Central memory CD8-positive, alpha-beta T cell (primary cell): ENCODE data around the gene CHD5.
"Not testable (repeated sequence)": the region's sequence is repeated elsewhere in the genome, so short reads cannot be mapped to it uniquely, and the experiment has no call there.

ENCODE experiments used
- ATAC-seq: fragments of 150-1000 bp; cut with Tn5 transposase; replicated peaks from 2 replicates; pipeline ENCODE4 v1.10.0; 2022; ENCODE audit warnings: mild to moderate bottlenecking, moderate FRiP score, moderate number of reproducible peaks; ENCODE audit not compliant: poor library complexity, severe bottlenecking; ENCODE audit errors: extremely low read depth
- DNase-seq, 2 donors: peaks; one replicate each; pipeline ENCODE4 v3.0.0; 2021; ENCODE audit warnings: low spot score in 2 of 2
- H3K27ac Mint-ChIP-seq: one replicate; pipeline ENCODE4 v1.8.0; 2022; ENCODE audit warnings: low read depth, mild to moderate bottlenecking, moderate library complexity, mixed read lengths
- H3K27me3 Mint-ChIP-seq: one replicate; pipeline ENCODE4 v1.8.0; 2022; ENCODE audit warnings: mixed read lengths
- H3K36me3 Mint-ChIP-seq: one replicate; pipeline ENCODE4 v1.8.0; 2022; ENCODE audit warnings: mild to moderate bottlenecking, moderate library complexity, mixed read lengths; ENCODE audit not compliant: insufficient read depth
- H3K4me1 Mint-ChIP-seq: one replicate; pipeline ENCODE4 v1.8.0; 2022; ENCODE audit warnings: mixed read lengths
- H3K4me3 Mint-ChIP-seq: one replicate; pipeline ENCODE4 v1.8.0; 2022; ENCODE audit warnings: mild to moderate bottlenecking, moderate library complexity, mixed read lengths
- H3K9me3 Mint-ChIP-seq: one replicate; pipeline ENCODE4 v1.8.0; 2022; ENCODE audit warnings: mixed read lengths

CHD5 gene

GRCh38 chr1:6065093-6065858, 114.8 kb downstream of the CHD5 start:
- Mint-ChIP-seq H3K4me1 (peaks cover 24% of the 10 kb centered on the region), H3K9me3 (no peaks in the 10 kb centered on the region), H3K4me3 (no peak overlapping the region), H3K27ac (no peak overlapping the region), H3K27me3 (no peaks in the 10 kb centered on the region), H3K36me3 (peaks cover 13% of the 10 kb centered on the region)
- ATAC-seq (no peak), DNase-seq (no peak)

DNA sequence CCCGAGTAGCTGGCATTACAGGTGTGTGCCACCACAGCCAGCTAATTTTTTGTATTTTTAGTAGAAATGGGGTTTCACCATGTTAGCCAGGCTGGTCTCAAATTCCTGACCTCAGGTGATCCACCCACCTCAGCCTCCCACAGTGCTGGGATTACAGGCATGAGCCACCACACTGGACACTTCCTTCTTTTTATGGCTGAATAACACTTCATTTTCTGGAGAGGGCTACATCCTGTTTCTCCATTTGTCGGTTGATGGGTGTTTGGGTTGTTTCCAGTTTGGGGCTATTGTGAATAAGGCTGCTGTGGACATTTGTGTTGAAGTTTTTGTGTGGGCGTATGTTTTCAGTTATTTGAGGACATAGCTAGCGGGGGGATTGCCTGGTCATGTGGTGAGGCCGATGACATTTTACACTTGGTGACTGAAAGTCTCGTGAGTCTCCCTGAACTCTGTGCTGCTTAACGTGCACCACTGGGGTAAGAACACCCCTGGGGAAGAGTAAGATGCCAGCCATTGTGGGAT, 116.5 kb downstream of the CHD5 start:
- not testable (repeated sequence) for ATAC-seq, H3K27ac Mint-ChIP-seq, DNase-seq, H3K9me3 Mint-ChIP-seq, H3K4me3 Mint-ChIP-seq, H3K27me3 Mint-ChIP-seq
- peaks cover 19% of the 10 kb centered on the region for H3K36me3 Mint-ChIP-seq
- peaks cover 36% of the 10 kb centered on the region for H3K4me1 Mint-ChIP-seq

DNA sequence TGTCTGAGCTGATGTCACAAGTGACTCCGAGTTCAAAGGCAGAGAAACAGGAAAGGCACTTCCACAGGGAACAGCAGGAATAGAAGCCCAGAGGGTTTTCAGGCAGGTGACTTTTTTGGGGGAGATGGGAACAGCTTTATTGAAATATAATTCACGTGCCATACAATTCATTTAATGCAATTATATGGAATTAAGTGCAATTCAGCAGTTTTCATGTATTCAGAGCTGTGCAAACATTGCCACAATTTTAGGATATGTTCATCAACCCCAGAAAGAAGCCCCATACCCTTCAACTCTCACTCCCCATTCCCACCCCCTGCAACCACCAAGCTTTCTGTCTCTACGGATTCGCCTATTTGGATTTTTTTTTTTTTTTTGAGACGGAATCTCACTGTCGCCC, 117.5 kb downstream of the CHD5 start:
- Mint-ChIP-seq H3K4me3 (no peak overlapping the region), H3K9me3 (no peaks in the 10 kb centered on the region), H3K27me3 (no peaks in the 10 kb centered on the region), H3K27ac (no peak overlapping the region), H3K36me3 (peaks cover 19% of the 10 kb centered on the region), H3K4me1 (peaks cover 39% of the 10 kb centered on the region)
- ATAC-seq = no peak
- DNase-seq = no peak

GRCh38 chr1:6059866-6060265, 120.3 kb downstream of the CHD5 start:
- H3K27me3 Mint-ChIP-seq = no peaks in the 10 kb centered on the region
- ATAC-seq = no peak
- H3K4me3 Mint-ChIP-seq = no peak overlapping the region
- peaks cover 15% of the 10 kb centered on the region for H3K36me3 Mint-ChIP-seq
- no peak for DNase-seq
- peak overlapping the region; percentile 73 for H3K27ac Mint-ChIP-seq
- H3K9me3 Mint-ChIP-seq = no peaks in the 10 kb centered on the region
- H3K4me1 Mint-ChIP-seq = peaks cover 52% of the 10 kb centered on the region

DNA sequence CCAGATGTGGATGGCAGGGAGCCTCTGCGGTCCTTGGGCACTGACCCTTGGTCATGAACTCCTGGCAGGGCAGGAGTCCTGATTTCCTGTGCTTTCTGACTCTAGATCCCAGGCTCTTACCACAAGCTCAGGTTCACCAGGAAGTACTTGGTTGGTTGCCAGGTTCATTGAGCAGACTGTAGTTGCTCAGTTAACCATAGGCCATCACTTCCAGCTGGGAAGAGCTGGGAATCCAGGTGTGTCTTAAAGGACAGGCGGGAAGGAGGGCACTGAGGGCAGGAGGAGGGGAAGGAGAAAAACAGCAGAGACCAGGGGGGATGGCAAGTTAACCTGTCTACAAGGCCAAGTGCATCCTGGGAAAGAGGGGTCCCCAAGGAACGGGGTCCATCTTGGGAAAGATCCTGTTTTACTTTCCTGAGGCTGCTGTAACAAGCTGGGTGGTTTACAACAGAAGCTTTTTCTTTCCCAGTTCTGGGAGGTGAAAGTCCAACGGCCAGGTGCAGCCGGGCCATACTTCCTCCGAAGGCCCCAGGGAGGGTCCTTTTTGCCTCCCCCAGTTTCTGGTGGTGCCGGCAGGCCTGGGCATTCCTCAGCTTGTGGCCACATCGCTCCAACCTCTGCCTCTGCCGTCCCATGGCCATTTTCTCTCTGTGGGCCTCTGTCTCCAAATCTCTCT, 122.8 kb downstream of the CHD5 start:
- Mint-ChIP-seq H3K9me3 (no peaks in the 10 kb centered on the region), H3K36me3 (peaks cover 15% of the 10 kb centered on the region), H3K4me1 (peaks cover 57% of the 10 kb centered on the region), H3K4me3 (no peak overlapping the region), H3K27ac (peak overlapping the region; percentile 74), H3K27me3 (no peaks in the 10 kb centered on the region)
- ATAC-seq = no peak
- DNase-seq = no peak

DNA sequence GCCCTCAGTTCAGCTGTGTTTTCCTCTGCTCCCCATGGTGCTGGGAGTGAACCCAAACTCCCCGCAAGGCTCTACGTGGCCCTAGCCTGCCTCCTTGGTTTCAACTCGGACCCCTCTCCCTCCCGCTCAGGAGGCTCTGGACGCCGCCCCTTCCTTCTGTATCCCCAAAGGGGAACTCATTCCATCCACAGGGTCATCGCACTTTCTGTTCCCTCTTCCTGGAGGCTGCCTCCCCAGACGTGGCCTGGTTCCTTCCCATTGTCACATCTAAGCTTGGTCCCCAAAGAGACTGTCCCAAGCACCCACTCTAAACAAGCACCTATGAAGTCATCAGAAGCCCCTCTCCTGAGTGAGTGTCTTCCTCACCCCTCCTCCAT, 123.6 kb downstream of the CHD5 start:
- Mint-ChIP-seq H3K4me3 (no peak overlapping the region), H3K27me3 (no peaks in the 10 kb centered on the region), H3K27ac (peak overlapping the region; percentile 74), H3K4me1 (peaks cover 52% of the 10 kb centered on the region), H3K36me3 (peaks cover 14% of the 10 kb centered on the region), H3K9me3 (no peaks in the 10 kb centered on the region)
- no peak for ATAC-seq
- no peak for DNase-seq

- no peaks in the 10 kb centered on the region for H3K9me3 Mint-ChIP-seq
- H3K4me1 Mint-ChIP-seq = peaks cover 49% of the 10 kb centered on the region
- ATAC-seq (no peak), DNase-seq (no peak)
- no peak overlapping the region for H3K27ac Mint-ChIP-seq
- no peak overlapping the region for H3K4me3 Mint-ChIP-seq
- H3K27me3 Mint-ChIP-seq = no peaks in the 10 kb centered on the region
- peaks cover 15% of the 10 kb centered on the region for H3K36me3 Mint-ChIP-seq
Measured at GRCh38 chr1:6054596-6054995, 125.5 kb downstream of the CHD5 start.

GRCh38 chr1:6053206-6053546, 126.9 kb downstream of the CHD5 start:
- Mint-ChIP-seq H3K27ac (no peak overlapping the region), H3K36me3 (peaks cover 15% of the 10 kb centered on the region), H3K4me1 (peaks cover 50% of the 10 kb centered on the region), H3K4me3 (no peak overlapping the region), H3K9me3 (no peaks in the 10 kb centered on the region), H3K27me3 (no peaks in the 10 kb centered on the region)
- DNase-seq (no peak), ATAC-seq (no peak)

GRCh38 chr1:6052543-6053205, 127.4 kb downstream of the CHD5 start:
- no peaks in the 10 kb centered on the region for H3K9me3 Mint-ChIP-seq
- H3K4me3 Mint-ChIP-seq = no peak overlapping the region
- ATAC-seq (no peak), DNase-seq (peak; percentile 14 to 24)
- no peak overlapping the region for H3K27ac Mint-ChIP-seq
- peaks cover 52% of the 10 kb centered on the region for H3K4me1 Mint-ChIP-seq
- H3K36me3 Mint-ChIP-seq = peaks cover 15% of the 10 kb centered on the region
- H3K27me3 Mint-ChIP-seq = no peaks in the 10 kb centered on the region
